Activated T-helper 1 cell treated with anti-CD3 and anti-CD28 coated beads, Interleukin-2, amount 50 U/mL, for 16 hours (primary cell): Measurements from ENCODE around the gene CDS1.
"Not testable (repeated sequence)": the region's sequence is repeated elsewhere in the genome, so short reads cannot be mapped to it uniquely, and the experiment has no call there.

ENCODE experiments used
- DNase-seq, 2 donors: peaks; one replicate each; pipeline ENCODE4 v3.0.0-alpha.2; 2020; ENCODE audit warnings: low read depth in 1 of 2, low spot score in 1 of 2

Gene CDS1

GRCh38 chr4:84606645-84607044, 23.7 kb downstream of the CDS1 start:
- no peak for DNase-seq

GRCh38 chr4:84611531-84611930, 28.6 kb downstream of the CDS1 start:
- DNase-seq: no peak

DNA sequence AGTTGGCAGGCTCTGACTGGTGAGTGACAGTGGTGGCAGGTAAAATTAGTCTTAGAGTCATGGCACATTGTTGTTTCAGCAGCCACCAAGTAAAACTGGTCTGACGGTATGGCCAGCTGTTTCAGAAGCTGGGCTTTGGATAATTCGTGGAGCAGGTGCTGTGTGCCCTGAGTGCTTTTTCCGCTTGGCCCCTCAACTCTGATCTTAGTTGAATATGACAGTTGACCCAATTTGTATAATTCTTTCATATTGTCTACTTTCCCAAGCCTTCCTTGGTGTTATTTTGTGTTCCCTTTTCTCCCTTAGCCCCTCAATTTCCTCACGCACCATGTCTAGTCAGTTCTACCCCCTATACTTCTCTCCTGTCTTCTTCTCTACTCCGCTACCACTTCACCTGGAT, 32.0 kb downstream of the CDS1 start:
- DNase-seq: no peak

- no peak for DNase-seq
These were observed 32.4 kb downstream of the CDS1 start for GRCh38 chr4:84615355-84615754.

DNA sequence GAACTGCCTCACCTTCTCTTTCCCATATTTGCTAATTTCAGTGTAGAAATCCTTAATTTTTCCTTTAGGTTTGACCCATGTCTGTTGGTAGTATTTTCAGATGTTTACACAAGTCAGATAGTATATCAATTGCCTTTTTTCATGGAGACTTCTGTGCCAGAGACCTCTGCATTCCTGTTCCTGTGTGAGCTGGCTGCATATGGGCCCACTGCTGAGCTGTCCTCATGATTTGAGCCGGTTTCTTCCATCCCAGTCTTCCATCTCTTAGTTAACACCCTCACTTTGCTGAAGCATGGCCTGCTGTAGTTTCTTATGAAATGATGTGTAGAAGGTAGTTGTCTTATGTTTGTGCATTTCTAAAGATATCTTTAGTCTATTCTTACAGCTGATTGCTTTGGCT, 40.0 kb downstream of the CDS1 start:
- no peak for DNase-seq

- no peak for DNase-seq
These were observed 40.7 kb downstream of the CDS1 start for GRCh38 chr4:84623661-84624060.

GRCh38 chr4:84626673-84627072, 43.7 kb downstream of the CDS1 start:
- DNase-seq: no peak

GRCh38 chr4:84631573-84631972, 48.6 kb downstream of the CDS1 start:
- DNase-seq: no peak

DNA sequence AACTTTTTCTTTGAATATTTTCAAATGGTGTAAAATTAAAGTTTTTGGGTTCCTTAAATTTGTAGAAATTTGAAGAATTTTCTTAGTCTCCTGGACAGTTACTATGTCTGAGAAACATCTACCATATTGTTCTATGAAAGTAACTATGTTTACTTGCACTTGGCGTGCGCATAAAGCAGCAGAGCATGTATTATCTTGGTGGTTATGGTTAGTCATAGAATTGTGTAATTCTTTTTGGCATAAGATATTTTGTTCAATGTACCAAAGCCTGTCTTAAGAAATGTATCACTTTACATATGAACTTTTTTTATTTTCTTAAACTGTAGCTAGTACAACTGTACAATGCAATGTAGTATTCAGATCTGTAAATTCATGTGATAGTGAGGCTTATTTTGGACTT, 49.2 kb downstream of the CDS1 start:
- DNase-seq: no peak

GRCh38 chr4:84634961-84635360, 52.0 kb downstream of the CDS1 start:
- no peak for DNase-seq

- DNase-seq: no peak
These were observed 55.2 kb downstream of the CDS1 start for GRCh38 chr4:84638092-84638491.

DNA sequence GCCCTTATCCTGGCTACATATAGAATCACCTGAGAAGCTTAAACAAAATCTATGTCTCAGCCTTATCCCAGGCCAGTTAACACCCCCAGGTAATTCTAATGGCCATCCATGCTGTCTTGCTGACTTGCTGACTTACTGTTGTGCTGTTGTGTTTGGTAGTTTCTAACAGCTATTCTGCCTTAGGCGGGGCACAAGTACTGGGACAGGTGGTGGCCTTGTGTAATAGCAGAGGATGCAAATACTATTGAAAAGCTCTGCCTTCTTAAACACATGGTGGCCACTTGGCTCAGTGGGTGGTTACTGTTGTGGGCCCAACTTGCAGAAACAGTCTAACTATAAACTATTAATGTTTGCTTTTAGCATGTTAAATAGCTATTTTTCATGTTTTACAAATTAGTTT, 56.2 kb downstream of the CDS1 start:
- no peak for DNase-seq

- no peak for DNase-seq
These were observed 61.2 kb downstream of the CDS1 start for GRCh38 chr4:84644087-84644486.

DNA sequence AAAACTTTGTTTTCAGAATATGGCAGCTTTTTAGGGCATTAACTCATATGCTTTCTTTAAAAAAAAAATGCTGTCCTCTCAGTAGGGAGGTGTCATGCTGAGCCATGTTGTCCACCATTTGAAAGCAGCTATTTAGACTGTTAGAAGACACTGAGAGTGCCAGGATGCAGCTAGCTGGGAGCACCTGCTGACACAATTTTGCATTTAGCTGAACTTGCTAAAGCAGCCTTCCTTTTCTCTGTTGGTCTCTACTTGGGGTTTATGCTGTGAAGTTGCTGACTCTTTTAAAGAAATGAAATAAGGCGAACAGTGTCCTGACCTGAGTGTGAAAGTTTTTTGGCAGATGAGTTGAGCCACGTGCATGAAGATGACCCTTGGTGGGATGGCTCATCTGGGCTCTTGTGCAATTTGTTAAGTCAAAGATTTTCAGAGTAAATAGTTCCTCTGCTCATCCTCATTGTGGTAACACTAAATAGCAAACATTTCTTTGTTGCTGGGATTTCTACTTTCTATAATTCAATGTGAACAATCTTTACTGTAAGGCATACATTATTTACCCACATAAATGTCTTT, 64.5 kb downstream of the CDS1 start:
- no peak for DNase-seq

GRCh38 chr4:84648178-84648577, 65.3 kb downstream of the CDS1 start:
- no peak for DNase-seq

DNA sequence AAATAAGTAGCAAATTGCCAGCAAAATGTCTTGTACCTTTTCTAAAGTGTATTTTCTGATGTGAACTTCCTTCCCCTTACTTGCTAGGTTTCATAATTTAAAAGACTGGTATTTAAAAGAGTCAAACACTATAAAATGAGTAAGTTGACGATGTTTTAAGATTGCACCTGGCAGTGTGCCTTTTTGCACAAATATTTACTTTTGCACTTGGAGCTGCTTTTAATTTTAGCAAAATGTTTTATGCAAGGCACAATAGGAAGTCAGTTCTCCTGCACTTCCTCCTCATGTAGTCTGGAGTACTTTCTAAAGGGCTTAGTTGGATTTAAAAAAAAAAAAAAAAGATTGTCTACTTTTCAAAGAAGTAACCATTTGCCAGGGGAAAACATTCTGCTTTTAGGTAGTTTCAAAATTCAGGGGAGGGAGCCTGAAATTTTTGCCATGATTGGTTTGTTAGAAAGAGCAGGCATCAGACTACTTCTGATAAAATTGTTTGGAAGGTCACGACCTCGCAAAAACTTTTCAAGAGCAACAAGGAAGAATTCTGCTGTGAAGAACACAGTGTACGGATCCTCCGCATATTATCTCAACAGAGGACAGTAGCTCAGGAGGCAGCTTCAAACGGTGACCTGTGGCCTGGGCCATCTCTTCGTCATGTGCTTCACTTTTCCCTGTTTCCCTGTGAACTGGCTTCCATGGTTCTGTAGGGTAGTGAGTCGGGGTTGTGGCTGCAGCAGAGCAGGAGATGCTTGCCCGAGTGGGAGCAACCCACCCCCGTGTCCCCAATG, 66.1 kb downstream of the CDS1 start:
- DNase-seq: no peak

DNA sequence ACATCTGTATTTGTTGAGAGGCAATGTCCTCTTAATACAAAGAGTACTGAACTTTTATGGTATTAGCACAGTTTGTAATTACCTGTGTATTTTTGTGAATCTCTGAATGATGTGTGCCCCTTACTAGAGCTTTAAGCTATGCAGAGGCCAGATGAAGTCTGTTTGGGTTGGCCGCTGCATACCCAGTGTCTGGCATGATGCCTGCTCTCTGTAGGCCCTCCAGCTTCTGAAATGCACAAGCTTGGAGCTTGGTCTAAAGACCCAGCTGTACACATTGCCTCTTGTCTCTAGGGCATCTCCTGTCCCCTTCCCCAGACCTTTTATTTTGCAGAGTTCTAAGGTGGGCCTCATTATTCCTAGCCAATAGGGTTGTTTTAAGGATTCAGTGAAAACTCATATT, 68.6 kb downstream of the CDS1 start:
- DNase-seq: no peak

GRCh38 chr4:84652478-84652877, 69.6 kb downstream of the CDS1 start:
- no peak for DNase-seq

DNA sequence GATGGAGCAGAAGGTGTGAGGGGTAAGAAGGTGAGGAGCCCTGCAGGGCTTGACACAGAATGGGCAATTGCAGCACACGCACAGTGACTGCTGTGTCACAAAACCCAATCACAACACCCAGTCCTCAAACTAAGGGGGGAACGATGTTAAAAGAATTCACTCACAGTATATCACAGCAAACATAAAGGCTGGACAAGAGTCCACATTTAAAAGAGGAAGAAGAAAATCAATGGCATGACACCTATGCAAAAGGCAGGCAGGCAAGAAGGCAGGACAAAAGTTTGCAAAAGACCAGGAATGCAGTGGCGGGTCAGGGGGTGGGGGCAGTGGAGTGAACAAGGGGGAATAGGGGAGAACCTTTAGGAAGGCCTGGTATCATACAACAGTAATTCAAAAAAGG, 77.7 kb downstream of the CDS1 start:
- DNase-seq: no peak

- DNase-seq: no peak
These were observed 78.4 kb downstream of the CDS1 start for GRCh38 chr4:84661191-84661939.

- DNase-seq: not testable (repeated sequence)
These were observed 81.8 kb downstream of the CDS1 start for GRCh38 chr4:84664767-84665166.

DNA sequence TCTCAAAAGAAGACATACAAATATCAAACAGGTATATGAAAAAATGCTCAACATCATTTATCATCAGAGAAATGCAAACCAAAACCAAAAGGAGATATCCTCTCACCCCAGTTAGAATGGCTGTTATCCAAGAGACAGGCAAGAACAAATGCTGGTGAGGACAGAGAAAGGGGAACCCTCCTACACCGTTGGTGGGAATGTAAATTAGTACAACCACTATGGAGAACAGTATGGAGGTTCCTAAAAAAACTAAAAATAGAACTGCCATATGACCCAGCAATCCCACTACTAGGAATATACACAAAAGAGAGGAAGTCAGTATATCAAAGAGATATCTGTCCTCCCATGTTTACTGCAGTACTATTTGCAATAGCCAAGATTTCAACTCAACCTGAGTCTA, 83.5 kb downstream of the CDS1 start:
- DNase-seq: no peak
